Stomach (tissue), 9 donors: ENCODE results near the gene MCC. TPM values are rescaled to one million over a fixed set of nuclear protein-coding genes. Genes with fewer than 3 reads are reported as not detected.

Experiments
- DNase-seq, 2 donors: peaks; one replicate each; pipeline versions ENCODE4 v3.0.0 to v3.0.0-alpha.2; 2013 to 2019
- H3K27ac ChIP-seq, 5 donors: fragments of 200-600 bp in 4 of 5; sonication (generic) in 4 of 5; one replicate each; pipeline ENCODE4 v1.5.1; 2013 to 2019; ENCODE audit warnings: mild to moderate bottlenecking in 1 of 5, moderate library complexity in 1 of 5
- H3K27me3 ChIP-seq, 3 donors: fragments of 200-600 bp; sonication (generic); one replicate each; pipeline ENCODE4 v1.5.1; 2017 to 2019; ENCODE audit warnings: mixed run types in 1 of 3
- H3K36me3 ChIP-seq, 4 donors: fragments of 200-600 bp; sonication (generic); 1 replicate in 3 of 4; 2 replicates in 1 of 4; pipeline ENCODE4 v1.5.1; 2016 to 2019
- H3K4me1 ChIP-seq, 4 donors: fragments of 200-600 bp; sonication (generic); one replicate each; pipeline ENCODE4 v1.5.1; 2016 to 2019
- H3K4me3 ChIP-seq, 4 donors: fragments of 200-600 bp; sonication (generic) in 3 of 4; one replicate each; pipeline ENCODE4 v1.5.1; 2016 to 2019; ENCODE audit warnings: mild to moderate bottlenecking in 1 of 4
- H3K9me3 ChIP-seq, 4 donors: fragments of 200-600 bp; sonication (generic); one replicate each; pipeline ENCODE4 v1.5.1; 2016 to 2019
- EP300 ChIP-seq: sonication (generic); formaldehyde crosslinking; IDR thresholded peaks from one replicate; pipeline ENCODE4 v1.6.1; 2017; ENCODE audit warnings: antibody characterized with exemption
- POLR2A ChIP-seq, 4 donors: fragments of 450-650 bp; IDR thresholded peaks; one replicate each; pipeline ENCODE4 v1.6.1; 2016; ENCODE audit warnings: antibody characterized with exemption in 4 of 4, control low read depth in 2 of 4, mild to moderate bottlenecking in 1 of 4, moderate library complexity in 1 of 4
- POLR2AphosphoS5 ChIP-seq, 3 donors: sonication (generic); formaldehyde crosslinking; IDR thresholded peaks; one replicate each; pipeline ENCODE4 v1.6.1; 2016; ENCODE audit warnings: antibody characterized with exemption in 3 of 3
- WGBS, 5 donors: extraction: QIAGEN DNeasy Blood & Tissue Kit in 3 of 5; methylation state at CpG; one replicate each; pipeline versions ENCODE4 v1.1.5 to v1.1.7; 2013 to 2018; 5-methylcytosine and 5-hydroxymethylcytosine counted together
- intact Hi-C: fragments of 100-400 bp; cut with DNase I; formaldehyde crosslinking; loops from one replicate; pipeline ENCODE4 v1.15.1; 2023; ENCODE audit warnings: low total_unique reads
- polyA plus RNA-seq, 3 donors: library from polyadenylated mRNA; stranded (reverse); fragments of 200-250 nt; gene quantifications; one replicate each; pipeline ENCODE4 v1.2.3, GENCODE V29; 2013
- total RNA-seq, 5 donors: library from RNA; depleted of rRNA; stranded (reverse); fragments of >200 nt; gene quantifications; one replicate each; pipeline versions ENCODE4 v1.1.0 to v1.2.3, GENCODE V29; 2014 to 2016
- TF ChIP-seq, protein P1 (sequence below), 7 experiments: fragments of 450-650 bp in 4 of 7; fragments of 200-600 bp in 3 of 7; sonication (generic) in 3 of 7; IDR thresholded peaks; one replicate each; pipeline ENCODE4 v1.5.1; 2016 to 2019; ENCODE audit warnings: antibody characterized with exemption in 7 of 7, control low read depth in 2 of 7, mild to moderate bottlenecking in 1 of 7
- donor health status: healthy with polysubstance abuse.
- donor health status: Bipolar disorder and iron deficiency.
- donor health status: healthy.

Gene MCC
- total and polyA plus RNA-seq, 8 donors = 3.8 to 35.1 (median 8.9) TPM

DNA sequence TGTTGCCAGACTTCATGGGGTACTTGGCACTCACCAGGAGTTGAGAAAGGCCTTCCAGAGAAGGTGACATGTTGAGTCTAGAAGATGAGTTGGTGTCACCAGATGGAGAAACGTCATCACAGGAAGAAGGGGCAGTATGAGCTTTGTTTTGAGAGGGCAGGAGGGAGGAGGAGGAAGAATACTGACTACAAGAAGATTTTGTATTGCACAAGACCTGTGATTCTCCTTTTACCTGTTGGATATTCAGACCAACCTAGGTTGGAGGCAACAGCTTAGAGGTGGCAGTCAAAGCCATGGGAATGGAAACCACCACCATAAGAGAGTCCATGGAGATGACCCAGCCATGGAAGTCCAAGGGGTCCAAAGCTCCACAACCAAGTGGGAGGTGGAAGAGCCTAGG is 207.7 kb downstream of the MCC start:
- no peak for TF ChIP-seq POLR2AphosphoS5 (IDR thresholded peaks at IDR 0.05)
- TF ChIP-seq EP300 = no peak
- TF ChIP-seq, protein P1, sequence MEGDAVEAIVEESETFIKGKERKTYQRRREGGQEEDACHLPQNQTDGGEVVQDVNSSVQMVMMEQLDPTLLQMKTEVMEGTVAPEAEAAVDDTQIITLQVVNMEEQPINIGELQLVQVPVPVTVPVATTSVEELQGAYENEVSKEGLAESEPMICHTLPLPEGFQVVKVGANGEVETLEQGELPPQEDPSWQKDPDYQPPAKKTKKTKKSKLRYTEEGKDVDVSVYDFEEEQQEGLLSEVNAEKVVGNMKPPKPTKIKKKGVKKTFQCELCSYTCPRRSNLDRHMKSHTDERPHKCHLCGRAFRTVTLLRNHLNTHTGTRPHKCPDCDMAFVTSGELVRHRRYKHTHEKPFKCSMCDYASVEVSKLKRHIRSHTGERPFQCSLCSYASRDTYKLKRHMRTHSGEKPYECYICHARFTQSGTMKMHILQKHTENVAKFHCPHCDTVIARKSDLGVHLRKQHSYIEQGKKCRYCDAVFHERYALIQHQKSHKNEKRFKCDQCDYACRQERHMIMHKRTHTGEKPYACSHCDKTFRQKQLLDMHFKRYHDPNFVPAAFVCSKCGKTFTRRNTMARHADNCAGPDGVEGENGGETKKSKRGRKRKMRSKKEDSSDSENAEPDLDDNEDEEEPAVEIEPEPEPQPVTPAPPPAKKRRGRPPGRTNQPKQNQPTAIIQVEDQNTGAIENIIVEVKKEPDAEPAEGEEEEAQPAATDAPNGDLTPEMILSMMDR (IDR thresholded peaks at IDR 0.05) = no peak
- TF ChIP-seq POLR2A (IDR thresholded peaks at IDR 0.05) = no peak
- Histone ChIP-seq H3K4me3 (no peak overlapping the region), H3K36me3 (no peaks in the 10 kb centered on the region), H3K27ac (no peak overlapping the region), H3K4me1 (peaks cover 0 to 28% (median 3%) of the 10 kb centered on the region in 4 donors), H3K9me3 (no peaks in the 10 kb centered on the region), H3K27me3 (no peaks in the 10 kb centered on the region)
- DNase-seq = no peak
- 36 to 72% (median 69%) methylated on average over 1 of the region's 1 CpG for WGBS, 5 donors
- intact Hi-C loops = no loop called here

DNA sequence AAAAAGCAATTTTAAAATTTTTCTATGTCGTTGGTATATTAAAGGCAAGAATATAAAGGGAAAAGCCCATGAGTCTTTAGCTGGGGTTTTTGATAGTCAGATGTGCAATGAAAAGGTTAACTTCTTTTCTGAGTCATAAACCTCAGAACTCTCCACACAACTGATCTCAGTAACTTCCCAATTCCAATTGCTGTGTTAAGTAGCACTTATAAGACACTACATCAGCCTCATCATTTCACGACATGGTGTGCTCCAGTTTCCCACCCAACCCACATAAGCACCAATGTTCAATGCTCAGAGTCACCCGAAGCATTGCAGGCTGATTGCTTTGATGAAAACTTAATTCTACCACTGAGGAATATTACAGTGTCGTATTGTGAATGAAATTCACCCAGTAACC is 209.3 kb downstream of the MCC start:
- H3K36me3 ChIP-seq = no peaks in the 10 kb centered on the region
- intact Hi-C loops = no loop called here
- H3K9me3 ChIP-seq = no peaks in the 10 kb centered on the region
- 62 to 69% (median 66%) methylated on average over 4 of the region's 4 CpGs for whole genome bisulfite sequencing, 5 donors
- H3K27me3 ChIP-seq = no peaks in the 10 kb centered on the region
- H3K4me3 ChIP-seq = no peak overlapping the region
- DNase-seq = no peak
- H3K4me1 ChIP-seq = peaks cover 0 to 37% (median 5%) of the 10 kb centered on the region in 4 donors
- no peak overlapping the region for H3K27ac ChIP-seq
- no peak for TF ChIP-seq POLR2AphosphoS5 (IDR thresholded peaks at IDR 0.05)
- TF ChIP-seq EP300 = no peak
- no peak for TF ChIP-seq POLR2A (IDR thresholded peaks at IDR 0.05)
- TF ChIP-seq, protein P1 (IDR thresholded peaks at IDR 0.05) = no peak

DNA sequence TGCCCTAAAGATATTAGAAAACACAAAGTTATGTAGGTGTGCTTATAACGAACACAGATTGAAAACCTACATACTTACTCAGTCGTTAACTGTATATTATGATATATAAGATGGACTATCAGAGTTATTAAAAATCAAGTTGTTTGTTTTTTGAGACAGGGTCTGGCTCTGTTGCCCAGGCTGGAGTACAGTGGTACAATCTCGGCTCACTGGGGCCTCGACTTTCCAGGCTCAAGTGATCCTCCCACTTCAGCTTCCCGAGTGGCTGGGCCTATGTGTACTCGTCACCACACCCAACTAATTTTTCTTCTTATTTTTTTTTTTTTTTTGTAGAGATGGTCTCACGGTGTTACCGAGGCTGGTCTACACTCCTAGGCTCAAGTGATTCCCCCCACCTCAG is 211.8 kb downstream of the MCC start:
- Histone ChIP-seq H3K9me3 (no peaks in the 10 kb centered on the region), H3K4me3 (no peak overlapping the region), H3K36me3 (no peaks in the 10 kb centered on the region), H3K27me3 (no peaks in the 10 kb centered on the region), H3K27ac (no peak overlapping the region), H3K4me1 (peaks cover 0 to 21% (median 7%) of the 10 kb centered on the region in 4 donors)
- TF ChIP-seq POLR2A (IDR thresholded peaks at IDR 0.05) = no peak
- no peak for TF ChIP-seq EP300
- TF ChIP-seq, protein P1 (IDR thresholded peaks at IDR 0.05) = no peak
- TF ChIP-seq POLR2AphosphoS5 (IDR thresholded peaks at IDR 0.05) = no peak
- intact Hi-C loops = no loop called here
- WGBS, 5 donors = 93 to 95% (median 93%) methylated on average over 8 of the region's 8 CpGs
- DNase-seq = no peak

DNA sequence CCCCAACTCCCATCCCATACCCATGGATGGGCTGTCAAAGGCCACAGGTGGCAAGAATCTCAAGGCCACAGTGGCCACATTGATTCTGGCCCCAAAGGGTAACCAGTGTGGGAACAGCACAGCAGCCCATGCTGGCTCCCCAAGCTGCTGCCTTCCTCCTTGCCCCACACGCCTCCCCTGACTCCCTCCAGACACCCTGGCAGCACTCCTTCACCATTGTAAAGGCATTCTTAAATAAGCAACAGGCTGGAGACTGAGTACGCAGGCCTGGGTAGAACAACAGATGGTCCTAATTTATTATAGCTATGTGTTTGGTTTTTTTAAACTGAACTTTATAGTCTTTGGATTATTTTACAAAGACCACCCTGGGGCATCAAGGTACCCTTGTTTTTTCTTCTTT is 212.3 kb downstream of the MCC start:
- TF ChIP-seq POLR2A (IDR thresholded peaks at IDR 0.05) (no peak), POLR2AphosphoS5 (IDR thresholded peaks at IDR 0.05) (no peak), EP300 (no peak)
- TF ChIP-seq, protein P1 (IDR thresholded peaks at IDR 0.05) = no peak
- Histone ChIP-seq H3K4me3 (no peak overlapping the region), H3K27me3 (no peaks in the 10 kb centered on the region), H3K27ac (no peak overlapping the region), H3K9me3 (no peaks in the 10 kb centered on the region), H3K4me1 (peaks cover 2 to 20% (median 7%) of the 10 kb centered on the region in 4 donors), H3K36me3 (no peaks in the 10 kb centered on the region)
- DNase-seq = no peak
- 88 to 95% (median 91%) methylated on average over 2 of the region's 2 CpGs for WGBS, 5 donors
- intact Hi-C loops = no loop called here
